Lower leg skin (tissue), 3 donors: ENCODE measurements around the gene TOP3B.

Experiments used
- CTCF ChIP-seq, 3 donors: fragments of 450-650 bp; IDR thresholded peaks; one replicate each; pipeline ENCODE4 v1.5.1; 2016; ENCODE audit warnings: antibody characterized with exemption in 3 of 3, mild to moderate bottlenecking in 3 of 3, moderate library complexity in 2 of 3
- POLR2A ChIP-seq, 2 donors: fragments of 450-650 bp; IDR thresholded peaks; one replicate each; pipeline ENCODE4 v1.6.1; 2016 to 2017; ENCODE audit warnings: antibody characterized with exemption in 2 of 2, mild to moderate bottlenecking in 1 of 2, moderate library complexity in 1 of 2

GRCh38 chr22:21990445-21991303 is 8.1 kb upstream of the TOP3B start:
- TF ChIP-seq CTCF (IDR thresholded peaks at IDR 0.05) (no peak), POLR2A (IDR thresholded peaks at IDR 0.05) (no peak)
